Hematopoietic multipotent progenitor cell treated with erythropoietin and hydrocortisone succinate and interleukin-3 and kit ligand, for 17 days (in vitro differentiated cells): ENCODE results near the gene TK2.
"Not testable (repeated sequence)": the region's sequence is repeated elsewhere in the genome, so short reads cannot be mapped to it uniquely, and the experiment has no call there.

ENCODE experiments used
- DNase-seq: peaks from one replicate; pipeline ENCODE4 v3.0.0-alpha.2; 2015; ENCODE audit warnings: low spot score

TK2 gene

GRCh38 chr16:66503030-66503429, 46.9 kb downstream of the TK2 start:
- no peak for DNase-seq

- no peak for DNase-seq
Observed at GRCh38 chr16:66502020-66502913, 47.7 kb downstream of the TK2 start.

DNA sequence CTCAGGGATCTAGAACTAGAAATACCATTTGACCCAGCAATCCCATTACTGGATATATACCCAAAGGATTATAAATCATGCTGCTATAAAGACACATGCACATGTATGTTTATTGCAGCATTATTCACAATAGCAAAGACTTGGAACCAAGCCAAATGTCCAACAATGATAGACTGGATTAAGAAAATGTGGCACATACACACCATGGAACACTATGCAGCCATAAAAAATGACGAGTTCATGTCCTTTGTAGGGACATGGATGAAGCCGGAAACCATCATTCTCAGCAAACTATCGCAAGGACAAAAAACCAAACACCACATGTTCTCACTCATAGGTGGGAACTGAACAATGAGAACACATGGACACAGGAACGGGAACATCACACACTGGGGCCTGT, 48.4 kb downstream of the TK2 start:
- not testable (repeated sequence) for DNase-seq

DNA sequence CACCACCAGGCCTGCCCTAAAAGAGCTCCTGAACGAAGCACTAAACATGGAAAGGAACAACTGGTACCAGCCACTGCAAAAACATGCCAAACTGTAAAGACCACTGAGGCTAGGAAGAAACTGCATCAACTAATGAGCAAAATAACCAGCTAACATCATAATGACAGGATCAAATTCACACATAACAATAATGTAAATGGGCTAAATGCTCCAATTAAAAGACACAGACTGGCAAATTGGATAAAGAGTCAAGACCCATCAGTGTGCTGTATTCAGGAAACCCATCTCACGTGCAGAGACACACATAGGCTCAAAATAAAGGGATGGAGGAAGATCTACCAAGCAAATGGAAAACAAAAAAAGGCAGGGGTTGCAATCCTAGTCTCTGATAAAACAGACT, 52.0 kb downstream of the TK2 start:
- DNase-seq: not testable (repeated sequence)

- DNase-seq: not testable (repeated sequence)
Observed at GRCh38 chr16:66496226-66496625, 53.7 kb downstream of the TK2 start.

GRCh38 chr16:66495440-66495839, 54.5 kb downstream of the TK2 start:
- no peak for DNase-seq

DNA sequence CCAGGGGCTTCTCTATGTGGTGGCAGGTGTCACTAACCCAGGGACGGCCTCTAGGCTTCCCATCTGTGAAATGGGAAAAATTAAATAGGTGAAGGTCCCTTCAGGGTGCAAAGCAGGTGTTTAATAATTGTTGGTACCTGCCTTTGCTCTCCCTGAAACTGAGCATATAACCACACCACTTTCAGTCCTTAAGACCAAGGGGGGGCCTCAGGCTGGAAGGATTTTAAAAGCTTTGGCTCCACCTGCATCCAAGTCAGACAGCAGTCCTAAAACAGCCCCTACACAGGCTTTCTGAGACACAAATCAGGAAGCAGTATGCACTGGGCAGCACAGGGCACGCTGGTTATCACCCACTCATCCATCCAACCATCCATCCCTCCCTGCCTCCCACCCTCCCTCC, 55.0 kb downstream of the TK2 start:
- no peak for DNase-seq

DNA sequence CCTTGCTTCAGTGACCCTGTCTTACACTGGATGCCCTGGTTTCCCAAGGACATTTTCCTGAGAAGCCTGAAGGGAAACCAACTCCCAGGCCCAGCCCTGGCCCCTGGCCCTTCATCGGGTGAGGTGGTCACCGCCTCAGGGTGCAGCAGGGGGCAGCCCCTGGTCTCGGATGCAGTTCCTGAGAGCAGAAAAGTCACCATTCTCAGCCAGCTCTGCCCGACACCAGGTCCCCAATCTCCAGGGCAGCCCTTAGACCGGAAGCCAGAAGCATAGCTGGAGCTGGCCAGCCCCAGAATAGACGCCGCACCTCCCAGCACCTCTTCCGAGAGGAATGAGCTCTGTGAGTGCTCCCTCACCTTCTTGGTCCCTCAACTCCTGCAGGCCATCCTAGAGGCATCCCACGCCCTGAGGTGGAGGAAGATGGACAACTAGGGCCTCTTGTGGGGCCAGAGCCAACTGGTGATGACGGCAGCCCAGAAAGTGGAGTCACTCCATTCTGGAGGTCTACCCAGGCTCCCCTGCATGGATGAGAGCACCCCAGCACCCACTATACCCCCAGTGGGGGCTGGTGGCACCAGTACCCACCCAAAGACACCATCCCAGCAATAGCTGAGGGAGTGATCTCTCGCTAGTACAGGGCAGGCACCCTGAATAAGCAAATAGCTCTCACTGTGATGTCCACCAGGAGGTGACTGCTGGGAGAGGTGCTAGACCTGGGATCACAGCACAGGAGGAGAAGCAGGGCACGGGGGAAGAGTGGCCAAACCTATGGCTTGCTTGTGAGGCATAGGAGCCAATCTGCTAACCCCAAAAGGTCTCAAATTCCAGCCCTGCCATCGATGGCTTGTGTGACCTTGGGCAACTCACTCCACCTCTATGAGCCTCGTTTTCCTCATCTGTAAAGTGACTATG, 56.2 kb downstream of the TK2 start:
- DNase-seq: no peak

DNA sequence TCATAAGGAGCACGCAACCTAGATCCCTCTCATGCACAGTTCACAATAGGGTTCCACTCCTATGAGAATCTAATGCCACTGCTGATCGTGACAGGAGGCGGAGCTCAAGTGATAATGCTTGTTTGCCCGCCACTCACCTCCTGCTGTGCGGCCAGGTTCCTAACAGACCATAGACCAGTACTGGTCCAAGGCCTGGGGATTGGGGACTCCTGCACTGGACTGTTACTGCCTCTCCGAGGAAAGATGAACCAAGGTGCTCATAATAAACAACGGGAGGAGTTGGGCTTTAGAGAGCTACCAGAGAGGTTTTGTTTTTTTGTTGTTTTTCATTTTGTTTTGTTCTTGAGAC, 58.2 kb downstream of the TK2 start:
- no peak for DNase-seq

GRCh38 chr16:66490774-66491715, 58.9 kb downstream of the TK2 start:
- no peak for DNase-seq

- no peak for DNase-seq
Observed at GRCh38 chr16:66489818-66490217, 60.1 kb downstream of the TK2 start.

- no peak for DNase-seq
Observed at GRCh38 chr16:66489385-66489784, 60.5 kb downstream of the TK2 start.

DNA sequence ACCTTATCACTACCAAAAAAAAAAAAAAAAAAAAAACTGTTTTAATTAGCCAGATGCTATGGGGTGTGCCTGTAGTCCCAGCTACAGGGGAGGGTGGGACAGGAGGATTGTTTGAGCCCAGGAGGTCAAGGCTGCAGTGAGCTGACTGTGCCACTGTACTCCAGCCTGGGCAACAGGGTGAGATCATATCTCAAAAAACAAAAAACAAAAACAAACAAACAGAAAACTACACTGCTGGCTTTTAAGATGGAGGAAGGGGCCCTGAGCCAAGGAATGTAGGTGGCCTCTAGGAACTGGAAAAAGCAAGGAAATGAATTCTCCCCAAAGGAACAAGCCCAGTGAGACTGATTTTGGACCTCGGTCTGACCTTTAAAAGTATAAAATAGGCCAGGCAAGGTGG, 61.4 kb downstream of the TK2 start:
- no peak for DNase-seq

DNA sequence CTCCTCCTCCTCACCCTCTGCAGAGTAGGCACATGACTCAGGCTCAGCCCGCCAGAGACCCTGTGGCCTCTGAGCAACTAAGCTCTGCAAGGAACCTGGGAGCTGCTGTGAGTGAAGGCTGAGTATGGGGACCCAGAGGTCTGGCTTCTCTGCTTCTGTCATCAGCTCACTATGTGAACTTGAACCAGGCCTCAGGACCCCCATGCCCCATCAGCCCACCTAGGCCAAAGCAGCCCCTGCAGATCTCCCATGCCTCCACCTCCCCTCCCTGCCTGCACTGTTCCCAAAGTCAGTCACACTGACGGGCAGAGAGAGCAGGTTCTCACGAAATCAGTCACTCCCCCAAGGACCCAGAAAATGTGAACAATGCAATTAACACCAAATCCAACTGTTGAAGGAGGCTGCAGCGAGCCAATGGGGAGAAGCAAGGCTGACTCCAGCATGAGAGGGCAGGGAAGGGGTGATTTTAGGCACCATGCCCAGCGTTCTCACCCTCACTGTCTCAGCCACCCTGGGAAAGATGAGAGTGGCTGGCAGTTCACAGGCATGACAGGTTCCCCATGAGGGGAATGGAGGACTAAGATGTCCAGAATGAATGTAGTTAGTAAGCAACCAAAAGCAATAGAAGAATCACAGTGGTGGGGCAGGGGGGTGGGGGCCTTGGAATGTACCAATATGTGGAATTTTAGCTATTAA, 62.2 kb downstream of the TK2 start:
- DNase-seq: no peak

DNA sequence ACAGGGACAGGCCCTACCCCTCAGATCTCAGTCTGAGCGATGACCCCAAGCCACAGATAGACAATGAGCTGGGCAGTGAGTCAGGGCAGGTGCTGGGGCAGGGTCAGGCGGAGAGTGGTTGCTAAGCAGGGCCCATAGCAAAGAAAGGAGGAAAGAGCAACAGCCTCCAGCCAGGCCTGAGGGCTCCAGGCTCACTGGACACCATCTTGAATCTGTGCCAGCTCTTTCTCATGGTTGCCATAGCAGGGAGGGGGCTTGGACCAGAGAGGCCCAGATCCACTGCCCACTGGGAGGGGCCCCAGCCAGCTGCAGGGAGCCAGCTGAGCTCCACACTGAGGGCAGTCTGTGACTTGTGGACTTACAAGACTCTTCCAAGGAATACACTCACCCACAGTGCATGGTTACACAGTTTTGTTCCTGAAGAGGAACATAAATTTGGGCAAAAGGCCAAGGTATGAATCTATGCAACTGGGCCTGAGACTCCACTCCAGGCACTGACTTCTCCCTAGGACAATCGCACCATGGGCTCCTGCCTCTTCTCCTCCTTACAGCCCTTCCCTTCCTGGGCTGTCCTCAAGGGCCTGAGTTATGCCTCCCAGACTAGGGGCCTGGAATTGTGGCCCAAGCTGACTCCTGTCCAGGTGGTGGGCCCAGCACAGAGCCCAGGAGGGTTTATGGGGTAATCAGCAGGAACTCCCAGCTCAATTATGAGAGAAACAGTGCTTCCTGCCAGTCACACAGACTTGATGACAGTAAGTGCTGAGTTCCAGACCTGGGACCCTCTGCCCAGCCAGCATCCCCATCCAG, 62.9 kb downstream of the TK2 start:
- DNase-seq: no peak

DNA sequence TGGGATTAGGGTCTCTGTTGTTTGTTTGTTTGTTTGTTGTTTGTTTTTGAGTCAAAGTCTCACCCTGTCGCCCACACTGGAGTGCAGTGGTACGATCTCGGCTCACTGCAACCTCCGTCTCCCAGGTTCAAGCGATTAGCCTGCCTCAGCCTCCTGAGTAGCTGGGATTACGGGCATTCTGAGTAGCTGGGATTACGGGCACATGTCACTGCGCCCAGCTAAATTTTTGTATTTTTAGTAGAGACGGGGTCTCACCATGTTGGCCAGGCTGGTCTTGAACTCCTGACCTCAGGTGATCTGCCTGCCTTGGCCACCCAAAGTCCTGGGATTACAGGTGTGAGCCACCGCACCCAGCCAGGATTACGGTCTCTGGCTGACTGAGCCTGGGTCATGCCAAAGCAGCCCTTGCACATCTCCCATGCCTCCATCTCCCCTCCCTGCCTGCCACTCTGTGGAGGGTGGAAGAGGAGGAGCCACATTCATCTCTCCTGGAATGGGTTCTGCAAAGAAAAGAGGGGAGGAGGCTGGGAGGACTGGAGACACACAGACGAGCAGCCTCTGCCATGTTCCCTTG, 63.6 kb downstream of the TK2 start:
- no peak for DNase-seq

GRCh38 chr16:66485376-66485775, 64.5 kb downstream of the TK2 start:
- DNase-seq: no peak

DNA sequence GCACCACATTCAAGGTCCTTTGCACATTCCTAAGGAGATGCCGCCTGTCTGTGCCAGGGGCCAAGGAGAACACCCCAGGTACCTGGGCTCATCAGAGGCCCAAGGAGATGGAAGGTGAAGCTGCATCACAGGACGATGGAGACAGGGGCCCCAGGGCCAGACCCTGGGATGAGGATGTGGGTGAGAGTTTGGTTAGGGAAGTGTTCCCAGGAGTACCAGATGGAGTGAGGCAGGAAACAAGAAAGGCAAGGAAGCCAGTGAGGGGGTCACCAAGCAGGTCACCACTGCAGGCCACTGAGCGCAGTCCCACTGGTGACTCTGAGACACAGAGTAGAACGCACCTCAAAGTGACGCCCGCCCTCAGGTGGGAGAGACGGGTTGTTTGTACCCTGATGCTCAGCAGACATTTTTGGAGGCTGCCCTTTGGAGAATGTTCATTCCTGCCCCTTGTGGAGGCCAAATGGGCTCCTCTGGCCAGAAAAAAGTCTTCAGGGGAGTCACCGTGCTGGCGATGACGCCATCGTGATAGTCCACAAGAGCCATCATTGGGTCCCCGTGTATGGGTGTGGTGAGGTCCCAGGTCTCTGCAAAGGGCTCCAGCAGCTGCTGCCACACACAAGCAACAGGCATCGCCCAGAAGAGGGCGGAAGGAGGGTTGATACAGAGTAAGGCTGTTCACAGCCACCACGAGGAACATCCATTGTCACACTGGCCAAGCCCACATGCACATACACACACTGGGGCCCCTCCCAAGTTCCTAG, 65.3 kb downstream of the TK2 start:
- no peak for DNase-seq

DNA sequence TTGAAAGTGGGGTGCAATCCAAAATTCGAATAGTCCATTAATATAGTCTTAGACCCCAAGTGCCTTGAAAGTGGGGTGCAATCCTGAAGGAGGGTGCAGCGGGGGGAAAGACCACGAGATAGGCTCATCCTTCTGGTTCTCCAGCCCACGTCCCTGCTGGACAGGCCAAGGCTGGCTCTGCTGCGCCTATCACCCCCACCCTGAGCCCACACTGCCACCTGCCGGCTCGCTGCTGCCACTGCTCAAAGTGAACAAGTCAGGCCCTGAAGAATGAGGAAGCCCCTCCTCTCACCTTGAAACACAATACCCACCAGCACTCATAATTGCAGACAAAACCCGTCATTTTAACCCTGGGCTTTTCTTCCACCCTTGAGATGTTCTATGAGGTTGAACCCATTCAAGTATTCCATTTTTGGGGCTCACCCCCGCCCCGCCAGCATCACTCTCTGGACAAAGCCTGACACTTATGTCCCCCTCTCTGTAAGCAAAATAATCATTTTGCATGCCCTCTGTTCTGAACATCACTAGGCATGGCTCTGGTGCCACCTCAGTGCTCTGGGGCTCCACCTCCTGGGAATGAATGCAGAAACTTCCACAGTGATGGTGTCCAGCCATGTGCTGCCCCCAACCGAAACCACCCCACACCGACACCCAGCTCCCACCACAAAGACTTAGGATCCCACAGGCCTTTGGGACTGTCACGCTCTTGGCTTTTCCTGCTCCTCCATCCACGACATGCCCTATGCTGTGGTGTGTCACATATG, 66.1 kb downstream of the TK2 start:
- DNase-seq: peak; percentile 38
